Aorta (tissue), 5 donors: ENCODE measurements around the gene SSBP4. TPM values are rescaled to one million over a fixed set of nuclear protein-coding genes. Genes with fewer than 3 reads are reported as not detected.

Experiments
- ATAC-seq: fragments of 200-7000 bp; cut with Tn5 transposase; one replicate; pipeline ENCODE4 v1.9.1; 2022; ENCODE audit warnings: moderate library complexity; ENCODE audit not compliant: low FRiP score
- DNase-seq, 2 donors: peaks; one replicate each; pipeline ENCODE4 v3.0.0-alpha.2; 2020
- H3K27ac ChIP-seq, 2 donors: one replicate each; pipeline ENCODE4 v1.5.1; 2013; ENCODE audit warnings: low read length in 2 of 2, mild to moderate bottlenecking in 2 of 2, moderate library complexity in 2 of 2, control low read depth in 1 of 2, inconsistent platforms in 1 of 2, low read depth in 1 of 2
- H3K27me3 ChIP-seq, 2 donors: one replicate each; pipeline ENCODE4 v1.6.1; 2013; ENCODE audit warnings: control low read depth in 1 of 2, low read length in 1 of 2, mild to moderate bottlenecking in 1 of 2, moderate library complexity in 1 of 2; ENCODE audit not compliant: insufficient read depth in 2 of 2, control insufficient read depth in 1 of 2
- H3K36me3 ChIP-seq, 2 donors: one replicate each; pipeline ENCODE4 v1.6.1; 2013; ENCODE audit warnings: control low read depth in 1 of 2, low read length in 1 of 2, mild to moderate bottlenecking in 1 of 2; ENCODE audit not compliant: insufficient read depth in 2 of 2, control insufficient read depth in 1 of 2
- H3K4me1 ChIP-seq, 2 donors: one replicate each; pipeline ENCODE4 v1.6.1; 2013; ENCODE audit warnings: low read length in 2 of 2, control low read depth in 1 of 2, mild to moderate bottlenecking in 1 of 2, moderate library complexity in 1 of 2; ENCODE audit not compliant: insufficient read depth in 2 of 2, control insufficient read depth in 1 of 2
- H3K4me3 ChIP-seq, 2 donors: one replicate each; pipeline ENCODE4 v1.5.1; 2013; ENCODE audit warnings: low read length in 2 of 2, control low read depth in 1 of 2, mild to moderate bottlenecking in 1 of 2
- H3K9me3 ChIP-seq: one replicate; pipeline ENCODE4 v1.6.1; 2013; ENCODE audit warnings: mild to moderate bottlenecking, low read length; ENCODE audit not compliant: control insufficient read depth
- WGBS, 2 donors: extraction: QIAGEN DNeasy Blood & Tissue Kit; methylation state at CpG; one replicate each; pipeline ENCODE4 v1.1.7; 2013; 5-methylcytosine and 5-hydroxymethylcytosine counted together
- intact Hi-C, 2 donors: fragments of 100-400 bp; cut with DNase I; formaldehyde crosslinking; loops; one replicate each; pipeline versions ENCODE4 v1.14.2 to v1.15.0; 2022
- polyA plus RNA-seq, 2 donors: library from polyadenylated mRNA; stranded (reverse); fragments of 200-250 nt; gene quantifications; one replicate each; pipeline ENCODE4 v1.2.3, GENCODE V29; 2013
- total RNA-seq, 2 donors: library from RNA; stranded (reverse); fragmentation: NEBNext Ultra II Directional; extraction: Animal tissue kit (Norgen Biotek cat#: 25700); gene quantifications; one replicate each; pipeline ENCODE4 v1.2.1, GENCODE V29; 2021
- donor health status: healthy with polysubstance abuse.
- donor health status: Bipolar disorder and iron deficiency.
- donor health status: DM: no; HTN: no; CAD: no.
- donor health status: DM: no; HTN: no; CAD: no.
- donor health status: DM: yes; HTN: yes; CAD: no.

Gene SSBP4
- total and polyA plus RNA-seq, 4 donors = 40.6 to 150 (median 70.4) TPM

GRCh38 chr19:18417250-18418028, 1.8 kb upstream of the SSBP4 start:
- H3K27ac ChIP-seq = peak overlapping the region in 1 of 2 donors; percentile 71
- intact Hi-C loops = loop anchor here (1.0 to 10.0 kb wide), 4 partner anchors 113 to 213 kb away; partner anchors contain the start of genes JUND (in 1 of the 2) and RAB3A (in 1 of the 2)
- no peaks in the 10 kb centered on the region for H3K4me1 ChIP-seq
- WGBS, 2 donors = 1% methylated on average over 39 to 53 of the region's 53 CpGs
- H3K36me3 ChIP-seq = no peaks in the 10 kb centered on the region
- H3K27me3 ChIP-seq = no peaks in the 10 kb centered on the region
- no peaks in the 10 kb centered on the region for H3K9me3 ChIP-seq
- DNase-seq = peak; percentile 93 to 94
- peak; percentile 66 for ATAC-seq
- peak overlapping the region in 1 of 2 donors; percentile 6 for H3K4me3 ChIP-seq

- intact Hi-C loops = loop anchor here (10.0 kb wide), 2 partner anchors 163 to 213 kb away; partner anchors contain the start of gene RAB3A (in 1 of the 2)
Measured at GRCh38 chr19:18418029-18418482, 1.1 kb upstream of the SSBP4 start.

GRCh38 chr19:18418483-18419194, 559 bp upstream of the SSBP4 start:
- no peaks in the 10 kb centered on the region for H3K36me3 ChIP-seq
- 17 to 19% methylated on average over 39 of the region's 39 CpGs for WGBS, 2 donors
- H3K4me3 ChIP-seq = no peak overlapping the region
- no peaks in the 10 kb centered on the region for H3K9me3 ChIP-seq
- intact Hi-C loops = loop anchor here (10.0 kb wide), 2 partner anchors 164 to 214 kb away; partner anchors contain the start of gene RAB3A (in 1 of the 2)
- H3K27me3 ChIP-seq = no peaks in the 10 kb centered on the region
- DNase-seq = peak; percentile 76 to 83
- no peaks in the 10 kb centered on the region for H3K4me1 ChIP-seq
- peak overlapping the region in 1 of 2 donors; percentile 46 for H3K27ac ChIP-seq
- ATAC-seq = no peak

More at GRCh38 chr19:18418029-18418482, 1.1 kb upstream of the SSBP4 start:
- WGBS, 2 donors = 10 to 12% methylated on average over 30 of the region's 30 CpGs
- Histone ChIP-seq H3K27me3 (no peaks in the 10 kb centered on the region), H3K4me3 (no peak overlapping the region), H3K4me1 (no peaks in the 10 kb centered on the region), H3K27ac (peak overlapping the region in 1 of 2 donors; percentile 46), H3K9me3 (no peaks in the 10 kb centered on the region), H3K36me3 (no peaks in the 10 kb centered on the region)
- DNase-seq = peak; percentile 85 to 87
- ATAC-seq = no peak

GRCh38 chr19:18419699-18420460, 682 bp downstream of the SSBP4 start:
- WGBS, 2 donors = 1 to 2% methylated on average over 84 to 97 of the region's 97 CpGs
- no peak for ATAC-seq
- H3K36me3 ChIP-seq = no peaks in the 10 kb centered on the region
- peak overlapping the region; percentile 44 to 74 for H3K4me3 ChIP-seq
- no peaks in the 10 kb centered on the region for H3K27me3 ChIP-seq
- intact Hi-C loops = loop anchor here (10.0 kb wide), 2 partner anchors 165 to 215 kb away; partner anchors contain the start of gene RAB3A (in 1 of the 2)
- no peaks in the 10 kb centered on the region for H3K4me1 ChIP-seq
- no peaks in the 10 kb centered on the region for H3K9me3 ChIP-seq
- peak; percentile 67 to 83 for DNase-seq
- peak overlapping the region in 1 of 2 donors; percentile 7 for H3K27ac ChIP-seq

GRCh38 chr19:18420930-18421329, 1.7 kb downstream of the SSBP4 start:
- H3K9me3 ChIP-seq = no peaks in the 10 kb centered on the region
- no peaks in the 10 kb centered on the region for H3K27me3 ChIP-seq
- peak overlapping the region in 1 of 2 donors; percentile 20 for H3K27ac ChIP-seq
- no peak overlapping the region for H3K4me3 ChIP-seq
- DNase-seq (peak in 1 of 2 donors; percentile 50), ATAC-seq (no peak)
- 28 to 30% methylated on average over 2 of the region's 2 CpGs for WGBS, 2 donors
- intact Hi-C loops = no loop called here
- H3K36me3 ChIP-seq = no peaks in the 10 kb centered on the region
- no peaks in the 10 kb centered on the region for H3K4me1 ChIP-seq

GRCh38 chr19:18421371-18421959, 2.3 kb downstream of the SSBP4 start:
- intact Hi-C loops = no loop called here
- H3K36me3 ChIP-seq = no peaks in the 10 kb centered on the region
- no peaks in the 10 kb centered on the region for H3K9me3 ChIP-seq
- H3K4me1 ChIP-seq = no peaks in the 10 kb centered on the region
- ATAC-seq = no peak
- peak; percentile 50 to 70 for DNase-seq
- no peaks in the 10 kb centered on the region for H3K27me3 ChIP-seq
- H3K27ac ChIP-seq = no peak overlapping the region
- H3K4me3 ChIP-seq = no peak overlapping the region
- 78 to 84% methylated on average over 11 to 12 of the region's 12 CpGs for WGBS, 2 donors

- no peak overlapping the region for H3K4me3 ChIP-seq
- no peak overlapping the region for H3K27ac ChIP-seq
- no peaks in the 10 kb centered on the region for H3K4me1 ChIP-seq
Measured at GRCh38 chr19:18422530-18423191, 3.5 kb downstream of the SSBP4 start.

More at GRCh38 chr19:18422530-18423191, 3.5 kb downstream of the SSBP4 start:
- Histone ChIP-seq H3K9me3 (no peaks in the 10 kb centered on the region), H3K36me3 (no peaks in the 10 kb centered on the region), H3K27me3 (no peaks in the 10 kb centered on the region)
- 85% methylated on average over 14 of the region's 14 CpGs for WGBS, 2 donors
- no peak for DNase-seq
- intact Hi-C loops = no loop called here
- no peak for ATAC-seq
